IMR-90 (cell line): ENCODE measurements around the gene SLC6A13. TPM values are rescaled to one million over a fixed set of nuclear protein-coding genes. Genes with fewer than 3 reads are reported as not detected.

Experiments
- ATAC-seq: fragments of 200-7000 bp; cut with Tn5 transposase; 2 replicates; pipeline ENCODE4 v1.9.1; 2020; ENCODE audit warnings: low read depth, mild to moderate bottlenecking, moderate library complexity
- BruUV-seq: library from RNA; stranded (reverse); fragments of 400-500 nt; replicated peaks from 2 replicates; lab custom pipeline; 2021; lab: Mats Ljungman, UMichigan
- CTCF ChIA-PET: fragments of 300-600 bp; formaldehyde crosslinking; extraction: SDS; loops from one replicate; lab custom pipeline; 2021; ENCODE audit warnings: antibody characterized with exemption; lab: Yijun Ruan, JAX
- POLR2A ChIA-PET: fragments of 300-600 bp; sonication (Branson Sonifier 250); formaldehyde crosslinking; loops from one replicate; lab custom pipeline; 2022; ENCODE audit warnings: antibody characterized with exemption; ENCODE audit not compliant: unreplicated experiment; lab: Charles Lee
- DNase-seq: peaks from one replicate; pipeline ENCODE4 v3.0.0; 2013
- H2AFZ ChIP-seq: replicated peaks from 2 replicates; pipeline ENCODE3; 2013; ENCODE audit warnings: low read length, mild to moderate bottlenecking; ENCODE audit not compliant: poor library complexity
- H2AK5ac ChIP-seq: 2 replicates; pipeline ENCODE4 v1.6.1; 2013; ENCODE audit warnings: low read depth, low read length, inconsistent platforms
- H2AK9ac ChIP-seq: replicated peaks from 2 replicates; pipeline ENCODE3; 2013; ENCODE audit warnings: mild to moderate bottlenecking, low read depth, low read length, moderate library complexity; ENCODE audit not compliant: poor library complexity
- H2BK120ac ChIP-seq: 2 replicates; pipeline ENCODE4 v1.6.1; 2013; ENCODE audit warnings: low read depth, low read length, inconsistent platforms
- H2BK15ac ChIP-seq: 3 replicates; pipeline ENCODE4 v1.6.1; 2013; ENCODE audit warnings: low read depth, low read length, inconsistent platforms
- H2BK20ac ChIP-seq: 2 replicates; pipeline ENCODE4 v1.6.1; 2013; ENCODE audit warnings: low read depth, mild to moderate bottlenecking, inconsistent platforms, low read length, moderate library complexity
- H2BK5ac ChIP-seq: 2 replicates; pipeline ENCODE4 v1.6.1; 2013; ENCODE audit warnings: mild to moderate bottlenecking, low read depth, low read length, inconsistent platforms; ENCODE audit not compliant: poor library complexity, severe bottlenecking
- H3K14ac ChIP-seq: replicated peaks from 2 replicates; pipeline ENCODE4 v1.6.1; 2013; ENCODE audit warnings: low read depth, low read length, inconsistent platforms
- H3K18ac ChIP-seq: 2 replicates; pipeline ENCODE4 v1.6.1; 2013; ENCODE audit warnings: low read depth, low read length, control low read depth
- H3K23ac ChIP-seq: 2 replicates; pipeline ENCODE4 v1.6.1; 2013; ENCODE audit warnings: low read depth, low read length, inconsistent platforms
- H3K27ac ChIP-seq: 2 replicates; pipeline ENCODE4 v1.5.1; 2013; ENCODE audit warnings: mild to moderate bottlenecking, control low read depth, low read length; ENCODE audit not compliant: insufficient read depth
- H3K27me3 ChIP-seq: 2 replicates; pipeline ENCODE4 v1.6.1; 2013; ENCODE audit warnings: low read length; ENCODE audit not compliant: control insufficient read depth, insufficient read depth
- H3K36me3 ChIP-seq: 2 replicates; pipeline ENCODE4 v1.6.1; 2013; ENCODE audit warnings: low read length, mixed read lengths; ENCODE audit not compliant: control insufficient read depth, insufficient read depth
- H3K4ac ChIP-seq: 2 replicates; pipeline ENCODE4 v1.6.1; 2013; ENCODE audit warnings: low read depth, low read length, inconsistent platforms
- H3K4me1 ChIP-seq: 2 replicates; pipeline ENCODE4 v1.6.1; 2013; ENCODE audit warnings: low read length, mixed read lengths; ENCODE audit not compliant: control insufficient read depth, insufficient read depth
- H3K4me2 ChIP-seq: 2 replicates; pipeline ENCODE4 v1.6.1; 2013; ENCODE audit warnings: low read depth, mild to moderate bottlenecking, control low read depth, low read length, moderate library complexity
- H3K4me3 ChIP-seq: 2 replicates; pipeline ENCODE4 v1.5.1; 2013; ENCODE audit warnings: low read depth, mild to moderate bottlenecking, control low read depth, low read length, moderate library complexity; ENCODE audit not compliant: insufficient read depth
- H3K56ac ChIP-seq: 2 replicates; pipeline ENCODE4 v1.6.1; 2013; ENCODE audit warnings: low read length, inconsistent platforms; ENCODE audit not compliant: insufficient read depth; ENCODE audit errors: extremely low read depth
- H3K79me1 ChIP-seq, 2 experiments: 2 replicates each; pipeline ENCODE4 v1.6.1; 2013; ENCODE audit warnings: low read length in 2 of 2, inconsistent platforms in 1 of 2, low read depth in 1 of 2
- H3K9ac ChIP-seq: 2 replicates; pipeline ENCODE4 v1.6.1; 2013; ENCODE audit warnings: low read depth, low read length, control low read depth
- H3K9me1 ChIP-seq: 2 replicates; pipeline ENCODE4 v1.6.1; 2013; ENCODE audit warnings: low read length, inconsistent platforms; ENCODE audit not compliant: insufficient read depth
- H3K9me3 ChIP-seq: 2 replicates; pipeline ENCODE4 v1.6.1; 2013; ENCODE audit warnings: low read length; ENCODE audit not compliant: control insufficient read depth, insufficient read depth
- H4K20me1 ChIP-seq: 2 replicates; pipeline ENCODE4 v1.6.1; 2013; ENCODE audit warnings: low read length, inconsistent platforms; ENCODE audit not compliant: insufficient read depth
- H4K5ac ChIP-seq: 2 replicates; pipeline ENCODE4 v1.6.1; 2013; ENCODE audit warnings: mild to moderate bottlenecking, low read depth, low read length, control low read depth
- H4K8ac ChIP-seq, 2 experiments: 2 replicates each; pipeline ENCODE4 v1.6.1; 2013; ENCODE audit warnings: low read depth in 2 of 2, low read length in 2 of 2, control low read depth in 1 of 2, inconsistent platforms in 1 of 2
- H4K91ac ChIP-seq: 2 replicates; pipeline ENCODE4 v1.6.1; 2013; ENCODE audit warnings: low read depth, low read length, inconsistent platforms; ENCODE audit not compliant: insufficient read depth
- CEBPB ChIP-seq: IDR thresholded peaks from 2 replicates; pipeline ENCODE4 v1.6.1; 2012; ENCODE audit warnings: low read depth, low read length, improper control_type of control experiment
- FOS ChIP-seq: fragments of 150-350 bp; IDR thresholded peaks from 2 replicates; pipeline ENCODE4 v1.6.1; 2016; ENCODE audit warnings: low read depth, low read length
- NFE2L2 ChIP-seq: fragments of 150-350 bp; IDR thresholded peaks from 2 replicates; pipeline ENCODE4 v1.6.1; 2016; ENCODE audit warnings: low read depth, mild to moderate bottlenecking, low read length
- POLR2A ChIP-seq: IDR thresholded peaks from 2 replicates; pipeline ENCODE4 v1.6.1; 2012; ENCODE audit warnings: mild to moderate bottlenecking, low read depth, low read length
- WGBS, 2 experiments: methylation state at CpG; one replicate each; pipeline versions ENCODE4 v1.1.5 to v1.1.7; 2013; ENCODE audit warnings: missing lambda C conversion rate in 2 of 2; ENCODE audit not compliant: insufficient read length in 1 of 2; ENCODE audit errors: extremely low coverage in 2 of 2; 5-methylcytosine and 5-hydroxymethylcytosine counted together
- dilution Hi-C: fragments of 300-500 bp; cut with HindIII; formaldehyde crosslinking; loops from one replicate; pipeline ENCODE4 v1.14.3; 2018; ENCODE audit warnings: low sequenced_read_pairs; ENCODE audit not compliant: unreplicated experiment
- in situ Hi-C: fragments of 300-500 bp; cut with MboI; formaldehyde crosslinking; loops from 3 replicates; pipeline ENCODE4 v1.14.3; 2019; ENCODE audit warnings: low sequenced_read_pairs, inconsistent platforms, mixed read lengths
- intact Hi-C: fragments of 100-400 bp; cut with micrococcal nuclease; formaldehyde crosslinking; loops from 2 replicates; pipeline ENCODE4 v1.10.0; 2022
- polyA plus RNA-seq, 3 experiments: library from polyadenylated mRNA; depleted of rRNA; stranded (reverse); fragments of >200 nt; gene quantifications; 2 replicates each; pipeline ENCODE4 v1.2.3, GENCODE V29; 2012; ENCODE audit warnings: low replicate concordance in 1 of 3
- total RNA-seq: library from RNA; depleted of rRNA; stranded (reverse); fragments of >200 nt; gene quantifications from 2 replicates; pipeline ENCODE4 v1.2.3, GENCODE V29; 2012

The SLC6A13 gene
- total and polyA plus RNA-seq, 2 of the 4 experiments (the other 2 are of a cell fraction), result under 0.01 to 0.10 TPM

- WGBS, 2 experiments, result no CpG with 5 or more reads among the region's 9 CpGs
Observed at GRCh38 chr12:241266-241665, 21.4 kb downstream of the SLC6A13 start.

More at GRCh38 chr12:241266-241665, 21.4 kb downstream of the SLC6A13 start:
- Histone ChIP-seq H3K36me3 (no peaks in the 10 kb centered on the region), H3K4me2 (no peak overlapping the region), H2BK5ac (no peak overlapping the region), H3K18ac (no peak overlapping the region), H3K14ac (no peak overlapping the region), H4K5ac (no peak overlapping the region), H3K27ac (no peak overlapping the region), H3K27me3 (peaks cover 25% of the 10 kb centered on the region), H3K9me3 (peaks cover 13% of the 10 kb centered on the region), H3K56ac (no peak overlapping the region), H3K79me1 (no peaks in the 10 kb centered on the region), H3K4me3 (no peak overlapping the region), H2AK5ac (no peak overlapping the region), H3K4me1 (no peaks in the 10 kb centered on the region), H2BK15ac (no peak overlapping the region), H3K9me1 (no peaks in the 10 kb centered on the region), H4K20me1 (no peaks in the 10 kb centered on the region), H3K9ac (no peak overlapping the region), H2AK9ac (no peak overlapping the region), H2AFZ (no peak overlapping the region), H3K23ac (no peak overlapping the region), H4K91ac (no peak overlapping the region), H4K8ac (no peak overlapping the region), H2BK120ac (no peak overlapping the region), H2BK20ac (no peak overlapping the region), H3K4ac (no peak overlapping the region)
- DNase-seq (no peak), ATAC-seq (no peak)
- intact Hi-C loops (no loop called here), dilution Hi-C loops (no loop called here), in situ Hi-C loops (no loop called here)
- ChIA-PET POLR2A (no interaction called here), CTCF (no interaction called here)
- TF ChIP-seq POLR2A (no peak), FOS (no peak), NFE2L2 (no peak), CEBPB (no peak)
- BruUV-seq, result no TSS peak
